Hematopoietic multipotent progenitor cell treated with erythropoietin and hydrocortisone succinate and interleukin-3 and kit ligand, for 17 days (in vitro differentiated cells): Measurements from ENCODE around the gene PRR20G.
"Not testable (repeated sequence)": the region's sequence is repeated elsewhere in the genome, so short reads cannot be mapped to it uniquely, and the experiment has no call there.

Experiments used
- DNase-seq: peaks from one replicate; pipeline ENCODE4 v3.0.0-alpha.2; 2015; ENCODE audit warnings: low spot score

PRR20G gene

DNA sequence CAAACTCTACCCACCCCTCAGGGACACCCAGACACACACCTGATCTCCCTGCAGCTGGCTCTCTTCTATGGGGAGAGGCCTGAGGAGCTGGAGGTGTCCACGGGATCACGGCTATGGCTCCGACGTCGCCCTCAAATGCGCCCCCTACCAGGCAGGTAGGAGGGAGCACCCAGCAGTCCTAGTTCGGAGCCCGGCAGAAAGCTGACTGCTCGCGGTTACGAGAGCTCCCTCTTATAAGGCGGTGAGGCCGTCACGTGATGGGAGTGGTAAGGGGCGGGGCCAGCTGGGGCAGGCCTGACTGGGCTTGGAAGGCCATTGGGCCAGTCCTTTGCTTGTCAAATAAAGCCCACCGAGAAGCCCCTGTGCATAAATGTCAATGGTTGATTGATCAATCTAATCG lies at the start of gene PRR20G:
Gene PRR20G (minus strand): TSS at position 207 of the 400 bp plus-strand sequence. CDS start 681 bp downstream, outside the sequence.
- DNase-seq: no peak

DNA sequence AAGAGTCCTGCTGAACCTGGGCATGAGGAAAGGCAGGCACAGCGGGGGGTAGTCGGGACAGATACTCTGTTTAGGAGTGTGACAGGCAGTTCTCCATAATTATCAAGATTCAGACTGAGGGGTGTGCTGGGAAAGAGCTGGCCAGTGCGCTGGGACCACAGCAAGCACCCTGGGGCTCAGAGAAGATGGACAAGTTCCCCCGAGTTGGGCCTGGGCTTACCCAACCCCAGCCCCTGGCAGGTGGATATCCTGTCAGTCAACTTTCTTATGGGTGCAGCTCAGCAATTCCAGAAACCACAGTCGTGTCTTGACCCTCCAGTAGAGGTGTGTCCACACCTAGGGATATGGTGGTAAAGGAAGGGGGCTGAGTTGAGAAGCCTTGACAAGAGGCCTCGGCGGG lies 49.2 kb upstream of the PRR20G start:
- DNase-seq: no peak

DNA sequence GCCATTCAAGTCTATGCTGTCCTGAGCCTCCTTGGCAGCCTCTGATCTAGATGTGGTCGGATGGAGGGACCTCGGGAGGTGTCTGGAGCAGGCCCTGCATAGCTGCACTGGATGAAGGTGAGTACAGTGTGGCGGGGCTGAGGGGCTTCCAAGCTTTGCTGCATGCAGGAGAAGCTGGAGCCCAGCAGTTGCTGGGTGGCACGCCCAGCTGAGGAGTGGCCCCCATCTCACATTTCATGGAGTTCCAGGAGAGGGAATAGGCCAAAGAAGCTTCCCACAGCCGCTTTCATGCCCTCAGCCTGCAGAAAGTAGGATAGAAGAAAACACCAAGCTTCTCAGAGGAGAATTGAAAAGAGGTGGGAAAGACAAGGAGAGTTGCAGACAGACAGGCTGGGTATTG lies 48.3 kb upstream of the PRR20G start:
- DNase-seq: no peak

DNA sequence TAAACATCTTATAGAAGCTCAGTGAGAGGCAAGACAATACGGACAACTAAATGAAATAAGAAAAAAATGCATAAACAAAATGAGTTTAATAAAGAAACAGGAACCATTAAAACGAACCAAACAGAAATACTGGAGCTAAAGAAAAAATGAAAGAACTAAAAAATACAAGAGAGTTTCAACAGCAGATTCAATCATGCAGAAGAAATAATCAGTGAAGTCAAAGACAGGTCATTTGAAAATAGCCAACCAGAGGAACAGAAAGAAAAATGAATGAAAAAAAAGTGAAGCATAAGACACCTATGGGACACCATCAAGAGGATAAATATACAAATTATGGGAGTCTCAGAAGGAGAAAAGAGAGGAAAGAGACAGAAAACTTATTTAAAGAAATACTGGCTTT lies 42.5 kb upstream of the PRR20G start:
- DNase-seq: no peak

DNA sequence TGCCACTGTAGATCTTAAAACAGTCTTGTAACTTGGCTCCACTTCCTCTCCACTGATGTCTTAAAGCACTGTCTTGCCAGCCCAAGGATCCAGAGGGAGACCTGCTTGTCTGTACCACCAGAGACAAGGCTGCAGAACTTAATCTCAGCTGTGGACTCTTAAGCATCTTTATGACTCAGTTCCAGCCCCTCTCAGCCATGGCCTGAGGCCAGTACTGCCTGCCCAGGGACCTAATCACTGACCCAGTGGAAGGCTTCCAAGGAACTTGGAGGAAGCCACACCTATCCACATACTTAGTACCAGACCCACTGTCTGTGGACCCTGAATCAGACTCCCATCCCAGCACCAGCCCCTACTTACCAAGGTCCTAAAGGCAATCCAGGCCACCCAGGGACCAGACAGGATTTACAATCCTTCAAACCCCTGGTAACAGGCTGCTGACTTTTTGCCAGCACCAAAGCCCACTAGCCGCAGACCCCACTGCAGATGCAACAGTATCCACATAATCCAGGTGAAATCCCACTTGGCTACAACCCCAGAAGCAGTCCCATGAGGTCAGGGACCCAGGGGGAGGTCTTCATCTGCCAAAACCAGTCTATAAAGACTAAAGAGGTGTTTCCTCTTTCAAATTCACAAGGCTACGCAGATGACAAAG lies 41.9 kb upstream of the PRR20G start:
- DNase-seq: no peak

DNA sequence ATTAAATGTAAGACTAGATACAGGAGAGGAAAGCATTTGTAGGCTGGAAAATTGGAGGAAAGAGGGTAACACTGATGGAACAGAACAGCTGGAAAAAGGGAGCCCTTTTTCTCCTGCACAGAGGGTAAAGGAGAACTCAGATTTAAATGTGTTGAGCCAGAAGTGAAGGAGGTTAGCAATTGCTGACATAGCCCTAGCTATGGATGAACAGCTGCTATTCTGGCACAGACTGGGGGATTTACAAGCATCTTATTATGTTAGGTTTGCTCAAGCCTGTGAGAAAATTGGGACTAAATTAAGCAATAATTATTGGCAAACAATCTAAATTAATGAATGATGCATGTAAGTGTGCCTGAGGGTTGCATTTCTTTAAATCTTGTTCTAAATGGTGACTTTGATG lies 40.6 kb upstream of the PRR20G start:
- DNase-seq: no peak

DNA sequence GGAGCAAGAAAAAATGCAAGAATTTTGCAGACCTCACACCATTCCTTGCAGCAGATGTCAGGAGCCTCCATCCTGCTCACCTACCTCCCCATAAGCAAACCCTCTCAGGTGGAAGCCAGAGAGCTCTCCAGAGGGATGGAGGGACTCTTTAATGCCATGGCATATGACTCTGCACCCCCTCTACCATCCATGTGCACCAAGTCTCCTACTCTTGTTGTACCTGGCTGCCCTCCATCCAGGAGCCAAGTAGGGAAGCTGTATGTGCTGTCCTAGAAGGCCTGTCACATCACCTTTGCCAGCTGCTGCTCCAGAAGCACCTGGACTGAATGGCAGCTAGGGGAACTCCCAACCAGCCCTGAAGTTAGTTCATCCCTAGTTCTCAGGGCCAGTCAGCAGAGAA lies 38.5 kb upstream of the PRR20G start:
- no peak for DNase-seq

DNA sequence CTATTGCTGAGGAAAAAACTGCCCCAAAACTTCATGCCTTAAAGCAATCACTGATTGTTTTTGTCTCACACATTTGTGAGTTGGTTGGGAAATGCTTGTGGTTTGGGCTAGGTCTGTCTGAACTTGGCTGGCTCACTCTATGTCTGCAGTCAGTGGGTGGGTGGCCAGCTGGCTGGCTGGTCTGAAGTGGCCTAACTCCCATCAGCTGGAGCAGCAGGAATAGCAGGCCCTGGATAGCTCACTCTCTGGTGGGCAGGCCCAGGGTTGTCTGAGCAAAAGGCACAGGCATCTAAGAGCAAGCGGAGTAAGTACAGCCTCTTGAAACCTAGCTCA lies 37.7 kb upstream of the PRR20G start:
- DNase-seq: no peak

DNA sequence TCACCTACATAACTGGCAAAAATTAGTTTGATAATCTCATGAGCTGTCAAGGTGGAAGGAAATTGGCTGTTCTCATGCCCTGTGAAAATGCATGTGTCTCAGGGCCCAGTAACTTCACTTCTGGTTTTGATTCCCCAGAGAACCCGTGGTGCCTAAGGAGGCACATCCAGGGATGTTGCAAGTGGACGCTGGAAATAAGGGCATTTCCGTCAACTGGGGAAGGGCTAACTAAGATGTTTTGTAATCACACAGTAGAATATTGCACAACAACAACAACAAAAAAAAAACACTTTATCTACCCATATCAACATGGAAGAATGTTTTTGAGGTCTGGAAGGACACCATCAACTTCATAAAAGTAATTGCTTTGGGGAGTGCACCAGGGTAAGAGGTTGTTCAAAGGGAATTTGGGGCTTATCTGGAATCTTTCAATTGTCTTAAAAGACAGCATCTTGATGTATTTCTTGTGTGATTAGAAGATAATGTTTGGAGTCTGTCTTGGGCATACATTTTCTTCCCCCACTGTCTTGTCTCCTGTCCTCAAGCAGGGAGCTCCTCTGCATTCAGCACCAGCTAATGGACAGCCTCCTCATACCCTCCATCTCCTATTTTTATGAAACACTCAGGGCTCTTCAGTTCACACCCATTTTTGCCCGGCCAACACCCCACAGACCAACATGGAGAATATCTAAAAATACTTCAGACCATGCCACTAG lies 37.2 kb upstream of the PRR20G start:
- DNase-seq: no peak

DNA sequence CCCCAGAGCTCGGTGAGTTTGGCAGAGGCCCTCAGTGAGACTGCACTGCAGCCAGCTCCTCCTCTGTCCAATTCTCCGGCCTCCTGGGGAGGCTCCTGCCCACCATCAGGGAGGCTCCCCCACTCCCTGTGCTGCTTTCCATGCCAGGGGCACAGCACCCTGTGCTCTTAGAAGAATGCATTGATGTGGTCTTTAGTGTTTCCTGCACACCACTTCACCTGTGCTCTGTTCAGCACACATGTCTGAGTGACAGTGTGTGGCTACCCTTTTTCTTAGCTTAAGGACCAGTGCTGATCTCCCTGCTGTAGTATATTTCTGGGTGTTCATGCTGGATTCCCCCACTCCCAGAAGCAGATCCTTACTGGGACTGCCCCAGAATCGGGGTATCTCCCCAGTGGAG lies 36.2 kb upstream of the PRR20G start:
- no peak for DNase-seq

DNA sequence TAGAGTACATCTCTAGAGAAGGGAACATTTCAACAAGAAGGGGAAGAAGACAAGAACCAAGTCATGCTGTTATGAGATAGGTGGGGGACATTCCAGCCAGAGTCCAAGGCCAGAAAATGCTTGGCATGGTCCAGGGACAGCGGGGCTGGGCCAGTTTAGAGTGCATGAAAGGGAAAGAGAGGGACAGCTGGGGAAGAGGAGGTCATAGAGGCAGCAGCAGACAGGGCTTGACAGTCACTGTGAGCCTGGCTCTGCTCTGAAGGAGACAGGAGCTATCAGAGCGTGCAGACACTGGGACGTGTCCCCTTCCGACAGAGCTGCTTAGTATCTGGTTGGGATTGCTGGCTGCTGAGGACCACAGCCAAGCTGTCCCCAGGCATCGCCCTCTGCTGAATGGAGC lies 35.7 kb upstream of the PRR20G start:
- DNase-seq: no peak

DNA sequence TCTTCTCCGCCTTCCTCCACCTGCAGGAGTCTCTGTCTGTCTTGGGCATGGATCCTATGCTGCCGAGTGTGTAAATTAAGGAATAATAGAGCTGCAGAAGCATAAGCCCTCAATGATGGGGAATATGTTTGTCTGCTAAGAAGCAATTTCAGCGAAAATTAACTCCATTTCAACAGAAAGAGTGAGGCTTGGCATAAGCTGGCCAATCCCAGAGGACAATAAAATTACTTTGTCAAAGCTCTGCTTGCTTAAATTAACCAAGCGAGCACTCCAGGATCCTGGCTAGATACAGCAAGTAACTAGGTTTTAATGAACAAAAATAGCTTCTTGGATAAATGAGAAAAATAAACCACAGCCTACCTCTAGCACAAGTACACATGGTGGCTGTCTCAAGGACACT lies 33.5 kb upstream of the PRR20G start:
- no peak for DNase-seq

DNA sequence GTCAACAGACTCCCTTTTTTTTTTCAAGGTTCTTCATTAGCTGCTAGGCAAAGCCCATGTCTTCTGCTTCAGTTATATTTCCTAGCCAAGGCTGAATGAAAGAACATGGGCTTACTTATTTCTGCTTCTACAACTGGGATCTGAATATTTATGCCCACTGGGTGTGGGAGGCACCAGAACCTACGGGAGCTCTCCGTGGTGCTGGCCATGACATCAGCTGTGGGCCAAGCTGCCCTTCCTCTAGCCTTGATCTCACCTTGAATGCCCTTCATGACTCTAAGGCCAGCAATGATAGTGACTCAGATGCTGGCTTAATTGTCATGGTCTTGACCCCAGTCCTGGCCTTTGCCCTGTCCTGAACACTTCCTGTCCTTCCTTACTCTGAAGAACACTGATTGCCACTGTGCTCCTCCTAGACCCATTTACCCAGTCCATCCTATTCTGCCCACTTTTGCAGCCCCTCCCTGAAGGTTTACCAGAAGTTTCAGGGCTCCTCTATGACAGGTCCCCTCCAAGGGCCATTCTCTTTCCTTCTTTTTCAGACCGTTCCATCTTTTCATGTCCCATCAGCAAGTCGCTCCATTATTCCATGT lies 32.8 kb upstream of the PRR20G start:
- DNase-seq: no peak

DNA sequence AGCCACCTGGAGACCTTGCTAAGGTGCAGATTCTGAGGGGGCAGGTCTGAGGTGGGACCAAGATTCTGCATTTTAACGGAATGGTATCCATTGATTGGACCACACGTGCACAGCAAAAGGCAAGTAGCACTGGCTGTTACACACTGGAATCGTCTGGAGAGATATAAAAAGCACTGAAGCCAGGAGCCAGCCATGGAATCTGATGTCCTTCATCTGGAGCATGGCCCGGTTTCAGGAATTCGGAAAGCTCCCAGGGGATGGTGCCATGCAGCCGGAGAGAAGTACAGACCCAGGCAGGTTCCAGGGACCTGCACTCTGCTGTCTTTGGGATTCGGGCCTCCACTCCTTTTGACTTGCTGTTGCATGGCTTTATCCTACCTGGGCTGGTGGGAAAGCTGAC lies 28.8 kb upstream of the PRR20G start:
- DNase-seq: no peak

DNA sequence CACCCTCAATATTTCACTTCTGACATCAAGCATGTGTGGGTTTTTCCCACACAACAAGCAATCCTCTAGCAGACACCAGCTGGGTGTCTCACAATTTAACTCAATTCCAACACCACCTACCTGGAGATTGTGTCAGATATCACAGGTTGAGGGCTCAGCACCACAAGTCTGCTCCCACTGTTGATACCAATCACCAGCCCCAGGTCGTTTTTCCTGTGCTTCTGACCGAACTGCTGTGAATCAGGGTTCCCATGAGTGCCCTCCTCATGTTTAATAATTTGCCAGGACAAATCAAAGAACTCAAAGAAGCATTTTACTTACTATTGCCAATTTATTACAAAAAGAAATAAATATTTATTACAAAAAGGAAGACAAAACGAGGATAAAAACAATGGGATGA lies 25.0 kb upstream of the PRR20G start:
- no peak for DNase-seq

DNA sequence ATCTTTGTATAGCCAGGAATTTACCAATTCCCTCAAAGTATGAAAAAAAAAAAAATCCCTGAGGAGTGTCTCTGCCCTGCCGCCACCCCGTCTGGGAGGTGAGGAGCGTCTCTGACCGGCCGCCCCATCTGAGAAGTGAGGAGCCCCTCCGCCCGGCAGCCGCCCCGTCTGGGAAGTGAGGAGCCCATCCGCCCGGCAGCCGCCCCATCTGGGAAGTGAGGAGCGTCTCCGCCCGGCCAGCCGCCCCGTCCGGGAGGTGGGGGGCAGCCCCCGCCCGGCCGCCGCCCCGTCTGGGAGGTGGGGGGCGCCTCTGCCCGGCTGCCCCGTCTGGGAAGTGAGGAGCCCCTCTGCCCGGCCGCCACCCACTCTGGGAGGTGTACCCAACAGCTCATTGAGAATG lies 21.0 kb upstream of the PRR20G start:
- not testable (repeated sequence) for DNase-seq

DNA sequence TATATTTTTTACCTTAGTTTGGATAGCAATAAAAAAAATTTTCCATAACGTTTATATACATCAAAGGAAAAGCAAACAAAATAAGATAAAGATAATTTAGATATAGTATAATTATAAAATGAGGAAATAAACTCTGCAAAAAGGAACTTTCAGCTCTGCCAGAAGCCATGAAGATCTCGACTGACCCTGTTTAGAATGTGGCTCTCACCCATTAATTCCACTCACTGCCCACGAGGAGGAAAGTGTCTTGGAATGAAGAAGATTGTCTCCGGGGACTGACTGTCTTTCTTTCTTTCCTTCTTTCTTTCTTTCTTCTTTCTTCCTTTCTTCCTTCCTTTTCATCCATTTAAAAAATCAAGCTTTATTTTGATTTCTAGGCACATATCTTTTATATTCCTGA lies 20.1 kb upstream of the PRR20G start:
- DNase-seq: no peak

DNA sequence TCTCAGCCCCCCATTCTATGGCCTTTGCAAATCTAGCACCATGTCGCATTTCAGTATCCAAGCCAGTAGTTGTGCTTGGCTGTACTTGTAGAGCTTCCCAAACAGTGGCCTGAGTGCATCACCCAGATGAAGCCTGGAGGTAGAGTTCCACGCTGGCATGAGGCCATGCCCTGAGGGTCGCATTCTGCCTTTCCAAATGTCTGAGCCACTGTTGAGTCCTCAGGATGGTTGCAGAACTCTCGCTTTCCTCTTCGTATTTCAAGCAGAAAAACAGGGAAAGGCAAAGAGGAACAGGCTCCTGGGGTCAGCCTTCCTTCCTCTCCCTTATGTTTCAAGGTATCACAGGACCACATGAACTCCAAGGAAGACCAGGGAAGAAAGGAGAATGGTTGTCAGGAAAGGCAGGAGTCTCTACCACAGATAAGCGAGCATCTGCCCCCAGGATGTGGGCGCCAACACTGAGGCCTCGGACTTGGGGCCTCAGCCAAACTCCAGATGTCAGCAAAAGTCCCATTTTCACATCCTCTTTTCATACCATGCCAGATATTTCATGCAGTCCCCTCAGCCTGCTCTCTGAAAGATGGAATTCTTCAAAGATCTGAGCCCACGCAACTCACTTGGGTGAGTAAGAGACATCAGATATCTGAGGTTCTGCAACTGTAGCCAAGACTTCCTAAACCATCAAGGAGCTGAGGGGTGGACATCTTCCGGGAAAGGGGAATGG lies 19.4 kb upstream of the PRR20G start:
- no peak for DNase-seq

DNA sequence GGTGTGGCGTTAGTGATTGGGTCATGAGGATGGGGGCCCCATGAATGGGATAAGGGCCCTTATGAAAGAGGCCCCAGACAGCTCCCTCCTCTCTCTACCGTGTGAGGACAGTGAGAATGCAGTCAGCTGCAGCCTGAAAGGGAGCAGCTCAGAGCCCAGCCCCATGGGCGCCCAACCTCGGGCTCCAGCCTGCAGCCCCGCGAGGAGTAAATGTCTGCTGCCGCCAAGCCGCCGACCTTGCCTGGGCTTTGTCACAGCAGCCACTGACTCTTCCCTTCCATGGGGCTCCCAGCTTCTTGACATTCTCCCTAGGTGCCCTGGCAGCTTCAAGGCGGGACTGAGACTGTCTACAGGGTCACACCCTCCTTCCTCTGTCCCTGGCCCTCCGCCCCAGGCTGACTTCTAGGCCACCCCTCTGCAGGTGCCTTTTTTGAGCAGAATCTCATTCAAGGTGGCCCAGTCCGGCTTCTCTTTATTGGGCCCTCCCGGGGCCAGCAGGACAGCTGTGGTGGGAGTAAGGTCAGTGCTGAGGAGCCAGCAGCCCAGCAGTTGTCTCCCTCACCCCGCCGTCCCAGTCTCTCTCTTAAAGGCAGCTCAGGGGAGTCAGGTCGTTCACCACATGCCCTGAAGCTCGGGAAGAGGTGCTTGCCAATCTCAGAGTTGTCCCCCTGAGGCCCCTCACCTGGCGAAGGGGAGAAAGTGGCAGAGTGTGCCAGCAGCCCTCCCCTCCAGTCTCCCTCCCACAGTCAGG lies 18.7 kb upstream of the PRR20G start:
- no peak for DNase-seq

DNA sequence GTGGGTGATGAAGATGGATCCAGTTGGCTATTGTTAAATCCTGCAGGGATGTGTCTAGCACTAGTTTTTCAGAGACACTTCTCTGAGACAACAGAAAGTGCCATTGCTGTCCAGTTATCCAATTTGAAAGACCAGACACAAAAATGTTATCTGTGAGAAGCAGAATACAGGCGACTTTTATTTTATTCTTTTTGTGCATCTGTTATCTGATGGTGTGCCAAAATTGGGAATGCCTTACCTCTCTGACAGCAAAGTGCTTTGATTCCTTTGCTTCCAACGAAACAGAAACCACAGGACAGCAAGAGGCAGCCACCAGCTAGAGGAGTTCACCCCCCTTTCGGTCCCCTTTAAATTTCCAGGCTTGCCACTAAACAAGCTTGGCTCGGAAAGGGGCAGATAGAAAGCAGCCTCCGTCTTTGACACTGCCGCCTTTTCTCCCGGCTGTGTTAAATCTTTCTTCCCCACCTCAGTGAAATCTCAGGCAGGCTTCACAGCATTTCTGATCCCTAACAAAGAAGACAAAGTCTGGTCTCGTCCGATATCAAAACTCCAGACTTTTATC lies 17.7 kb upstream of the PRR20G start:
- no peak for DNase-seq

DNA sequence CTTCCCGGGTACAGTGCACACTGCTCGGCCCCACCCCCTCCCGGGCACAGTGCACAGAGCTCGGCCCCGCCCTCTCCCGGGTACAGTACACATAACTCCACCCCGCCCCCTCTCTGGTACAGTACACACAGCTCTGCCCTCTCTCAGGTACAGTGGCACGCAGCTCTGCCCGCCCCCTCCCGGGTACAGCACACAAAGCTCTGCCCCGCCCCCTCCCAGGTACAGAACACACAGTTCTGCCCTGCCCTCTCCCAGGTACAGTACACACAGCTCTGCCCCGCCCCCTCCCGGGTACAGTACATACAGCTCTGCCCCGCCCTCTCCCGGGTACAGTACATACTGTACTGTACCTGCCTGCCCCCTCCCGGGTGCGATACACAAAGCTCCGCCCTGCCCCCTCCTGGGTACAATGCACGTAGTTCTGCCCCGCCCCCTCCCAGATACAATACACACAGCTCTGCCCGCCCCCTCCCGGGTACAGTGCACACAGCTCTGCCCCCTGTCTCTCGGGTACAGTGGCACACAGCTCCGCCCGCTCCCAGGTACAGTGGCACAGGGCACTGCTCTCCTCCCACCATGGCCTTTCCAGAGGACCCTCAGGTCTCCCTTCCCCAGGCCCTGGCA lies 16.4 kb upstream of the PRR20G start:
- DNase-seq: no peak

DNA sequence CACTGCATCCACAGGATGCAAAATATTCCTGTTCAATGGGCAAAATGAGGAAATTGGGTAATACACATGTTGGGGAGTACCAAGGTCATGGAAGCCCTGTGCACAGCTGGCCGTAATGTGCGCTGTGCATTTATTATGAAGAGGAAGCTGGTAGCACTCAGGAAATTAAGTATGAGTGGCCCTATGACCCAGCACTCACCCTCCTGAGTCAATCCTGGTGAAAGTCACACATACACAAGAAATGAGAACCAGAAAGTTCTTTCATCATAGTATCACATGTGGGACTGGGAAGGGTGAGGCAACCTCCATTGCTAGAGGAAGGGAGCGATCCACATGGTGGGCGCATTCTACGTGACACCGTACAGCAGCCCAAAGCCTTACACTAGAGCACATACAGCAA lies 11.4 kb upstream of the PRR20G start:
- no peak for DNase-seq
